Uterus (tissue), 2 donors: ENCODE data around the gene ARHGEF25.

Source experiments
- POLR2A ChIP-seq, 2 donors: fragments of 450-650 bp; IDR thresholded peaks; one replicate each; pipeline ENCODE4 v1.6.1; 2016; ENCODE audit warnings: antibody characterized with exemption in 2 of 2, mild to moderate bottlenecking in 1 of 2, moderate library complexity in 1 of 2
- TF ChIP-seq, protein P1 (sequence below), 4 experiments: fragments of 200-600 bp in 2 of 4; fragments of 450-650 bp in 2 of 4; sonication (generic) in 2 of 4; IDR thresholded peaks; one replicate each; pipeline ENCODE4 v1.5.1; 2016 to 2019; ENCODE audit warnings: antibody characterized with exemption in 4 of 4, mild to moderate bottlenecking in 2 of 4, moderate library complexity in 1 of 4

DNA sequence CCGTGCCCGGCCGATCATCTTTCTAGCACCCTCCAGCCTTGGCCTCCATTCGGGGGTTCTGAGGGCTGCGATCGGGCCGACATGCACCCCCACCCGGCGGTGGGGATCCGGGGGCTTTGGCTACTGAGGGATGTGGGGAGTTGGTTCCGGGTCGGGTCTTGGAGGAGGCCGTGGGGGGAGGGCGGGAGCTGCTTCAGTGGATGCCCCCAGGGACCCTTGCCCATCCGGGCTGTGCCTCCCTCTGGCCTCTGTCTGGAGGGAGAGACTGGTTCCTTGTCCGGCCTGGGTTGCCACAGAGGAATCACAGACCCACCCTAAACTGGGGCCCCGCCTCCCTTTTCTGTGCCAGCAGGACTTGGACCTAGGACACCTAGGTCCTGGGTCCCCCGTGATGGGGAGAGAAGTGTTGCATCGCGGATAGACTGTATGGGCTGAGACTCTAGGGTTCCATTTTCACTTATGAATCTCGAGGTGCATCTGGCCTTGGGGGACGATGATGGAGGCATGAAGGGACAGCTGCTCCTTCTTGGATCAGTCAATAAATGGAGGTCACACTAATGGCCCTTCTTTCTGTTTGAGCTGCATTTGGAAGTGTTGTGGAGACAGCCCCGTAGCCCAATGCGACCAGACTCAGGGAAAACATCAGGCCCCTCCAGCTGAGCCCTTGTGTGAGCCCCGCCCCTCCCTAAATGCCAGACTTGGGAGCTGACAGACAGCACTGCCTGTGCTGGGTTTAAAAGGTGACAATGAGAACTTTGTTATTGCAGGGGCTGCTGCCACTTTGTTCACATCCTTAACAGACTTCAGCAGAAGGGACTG lies 6.0 kb upstream of the ARHGEF25 start:
- TF ChIP-seq, protein P1, sequence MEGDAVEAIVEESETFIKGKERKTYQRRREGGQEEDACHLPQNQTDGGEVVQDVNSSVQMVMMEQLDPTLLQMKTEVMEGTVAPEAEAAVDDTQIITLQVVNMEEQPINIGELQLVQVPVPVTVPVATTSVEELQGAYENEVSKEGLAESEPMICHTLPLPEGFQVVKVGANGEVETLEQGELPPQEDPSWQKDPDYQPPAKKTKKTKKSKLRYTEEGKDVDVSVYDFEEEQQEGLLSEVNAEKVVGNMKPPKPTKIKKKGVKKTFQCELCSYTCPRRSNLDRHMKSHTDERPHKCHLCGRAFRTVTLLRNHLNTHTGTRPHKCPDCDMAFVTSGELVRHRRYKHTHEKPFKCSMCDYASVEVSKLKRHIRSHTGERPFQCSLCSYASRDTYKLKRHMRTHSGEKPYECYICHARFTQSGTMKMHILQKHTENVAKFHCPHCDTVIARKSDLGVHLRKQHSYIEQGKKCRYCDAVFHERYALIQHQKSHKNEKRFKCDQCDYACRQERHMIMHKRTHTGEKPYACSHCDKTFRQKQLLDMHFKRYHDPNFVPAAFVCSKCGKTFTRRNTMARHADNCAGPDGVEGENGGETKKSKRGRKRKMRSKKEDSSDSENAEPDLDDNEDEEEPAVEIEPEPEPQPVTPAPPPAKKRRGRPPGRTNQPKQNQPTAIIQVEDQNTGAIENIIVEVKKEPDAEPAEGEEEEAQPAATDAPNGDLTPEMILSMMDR (IDR thresholded peaks at IDR 0.05): no peak
- no peak for TF ChIP-seq POLR2A (IDR thresholded peaks at IDR 0.05)
